GM12891 (cell line): ENCODE measurements around the gene FTO.

Experiments used
- POLR2A ChIP-seq: IDR thresholded peaks from 2 replicates; pipeline ENCODE4 v1.6.1; 2011; ENCODE audit warnings: low read depth, low read length, control low read depth
- POLR2AphosphoS5 ChIP-seq: IDR thresholded peaks from 2 replicates; pipeline ENCODE4 v1.6.1; 2011; ENCODE audit warnings: low read depth, low read length, control low read depth
- SPI1 ChIP-seq: IDR thresholded peaks from 2 replicates; pipeline ENCODE4 v1.6.1; 2011; ENCODE audit warnings: low read depth, low read length, control low read depth
- TAF1 ChIP-seq: IDR thresholded peaks from 2 replicates; pipeline ENCODE4 v1.6.1; 2011; ENCODE audit warnings: low read depth, low read length, control low read depth

- TF ChIP-seq TAF1 (no peak), POLR2AphosphoS5 (no peak), POLR2A (no peak), SPI1 (no peak)
Measured at GRCh38 chr16:53680756-53681155, 23.2 kb upstream of the FTO start.
